Measurements from ENCODE around the gene TRANK1.
"Not testable (repeated sequence)": the region's sequence is repeated elsewhere in the genome, so short reads cannot be mapped to it uniquely, and the experiment has no call there.

Gene TRANK1

GRCh38 chr3:36956155-36956554, 11.3 kb upstream of the TRANK1 start:
- H3K27ac ChIP-seq (ENCODE audit: low read depth, low read length) = no peak overlapping the region
- H3K9ac ChIP-seq (ENCODE audit: low read length) = no peak overlapping the region
- H3K4me1 ChIP-seq (ENCODE audit: control insufficient read depth, insufficient read depth, low read length) = no peaks in the 10 kb centered on the region
- H3K27me3 ChIP-seq (ENCODE audit: control insufficient read depth, insufficient read depth, low read length) = no peaks in the 10 kb centered on the region
- H3K4me3 ChIP-seq (ENCODE audit: low read depth, low read length) = no peak overlapping the region
- no peaks in the 10 kb centered on the region for H3K9me3 ChIP-seq (ENCODE audit: control insufficient read depth, insufficient read depth, low read depth, low read length)
- H3K36me3 ChIP-seq (ENCODE audit: control insufficient read depth, insufficient read depth, low read length) = no peaks in the 10 kb centered on the region

- Histone ChIP-seq H3K9me3 (ENCODE audit: control insufficient read depth, insufficient read depth, low read depth, low read length) (0 out of 2 replicates have a peak, but pooled peaks cover under 1% of the 10 kb centered on the region), H3K4me3 (ENCODE audit: low read depth, low read length) (no peak overlapping the region), H3K4me1 (ENCODE audit: control insufficient read depth, insufficient read depth, low read length) (no peaks in the 10 kb centered on the region), H3K27me3 (ENCODE audit: control insufficient read depth, insufficient read depth, low read length) (no peaks in the 10 kb centered on the region), H3K36me3 (ENCODE audit: control insufficient read depth, insufficient read depth, low read length) (no peaks in the 10 kb centered on the region), H3K9ac (ENCODE audit: low read length) (no peak overlapping the region), H3K27ac (ENCODE audit: low read depth, low read length) (no peak overlapping the region)
These were observed 9.7 kb upstream of the TRANK1 start for GRCh38 chr3:36954452-36955134.

GRCh38 chr3:36947814-36948213, 3.0 kb upstream of the TRANK1 start:
- not testable (repeated sequence) for H3K9ac ChIP-seq (ENCODE audit: low read length); H3K4me3 ChIP-seq (ENCODE audit: low read depth, low read length); H3K4me1 ChIP-seq (ENCODE audit: control insufficient read depth, insufficient read depth, low read length); H3K27ac ChIP-seq (ENCODE audit: low read depth, low read length); H3K36me3 ChIP-seq (ENCODE audit: control insufficient read depth, insufficient read depth, low read length)
- peaks cover 13% of the 10 kb centered on the region; the same call in 1 of the 2 replicates for H3K9me3 ChIP-seq (ENCODE audit: control insufficient read depth, insufficient read depth, low read depth, low read length)
- H3K27me3 ChIP-seq (ENCODE audit: control insufficient read depth, insufficient read depth, low read length) = peaks cover 33% of the 10 kb centered on the region

GRCh38 chr3:36945333-36945980, 603 bp upstream of the TRANK1 start:
- H3K4me3 ChIP-seq (ENCODE audit: low read depth, low read length) = peak overlapping the region; percentile 67
- peaks cover 5% of the 10 kb centered on the region; the same call in 1 of the 2 replicates for H3K4me1 ChIP-seq (ENCODE audit: control insufficient read depth, insufficient read depth, low read length)
- H3K27me3 ChIP-seq (ENCODE audit: control insufficient read depth, insufficient read depth, low read length) = peaks cover 37% of the 10 kb centered on the region
- H3K9me3 ChIP-seq (ENCODE audit: control insufficient read depth, insufficient read depth, low read depth, low read length) = peaks cover 13% of the 10 kb centered on the region; the same call in 1 of the 2 replicates
- H3K27ac ChIP-seq (ENCODE audit: low read depth, low read length) = no peak overlapping the region
- H3K36me3 ChIP-seq (ENCODE audit: control insufficient read depth, insufficient read depth, low read length) = no peaks in the 10 kb centered on the region
- no peak overlapping the region for H3K9ac ChIP-seq (ENCODE audit: low read length)

- peaks cover 5% of the 10 kb centered on the region; the same call in 1 of the 2 replicates for H3K4me1 ChIP-seq (ENCODE audit: control insufficient read depth, insufficient read depth, low read length)
- peaks cover 8% of the 10 kb centered on the region; the same call in 1 of the 2 replicates for H3K9me3 ChIP-seq (ENCODE audit: control insufficient read depth, insufficient read depth, low read depth, low read length)
- peak overlapping the region; percentile 13 for H3K9ac ChIP-seq (ENCODE audit: low read length)
- H3K27me3 ChIP-seq (ENCODE audit: control insufficient read depth, insufficient read depth, low read length) = peaks cover 37% of the 10 kb centered on the region
- H3K36me3 ChIP-seq (ENCODE audit: control insufficient read depth, insufficient read depth, low read length) = no peaks in the 10 kb centered on the region
- no peak overlapping the region for H3K27ac ChIP-seq (ENCODE audit: low read depth, low read length)
- peak overlapping the region; percentile 67 for H3K4me3 ChIP-seq (ENCODE audit: low read depth, low read length)
These were observed 728 bp downstream of the TRANK1 start for GRCh38 chr3:36944012-36944640.

GRCh38 chr3:36943601-36944000, 1.3 kb downstream of the TRANK1 start:
- Histone ChIP-seq H3K9ac (ENCODE audit: low read length) (peak overlapping the region; percentile 13), H3K4me1 (ENCODE audit: control insufficient read depth, insufficient read depth, low read length) (peaks cover 5% of the 10 kb centered on the region; the same call in 1 of the 2 replicates), H3K36me3 (ENCODE audit: control insufficient read depth, insufficient read depth, low read length) (no peaks in the 10 kb centered on the region), H3K27me3 (ENCODE audit: control insufficient read depth, insufficient read depth, low read length) (peaks cover 37% of the 10 kb centered on the region), H3K9me3 (ENCODE audit: control insufficient read depth, insufficient read depth, low read depth, low read length) (peaks cover 8% of the 10 kb centered on the region; the same call in 1 of the 2 replicates), H3K4me3 (ENCODE audit: low read depth, low read length) (peak overlapping the region; percentile 67), H3K27ac (ENCODE audit: low read depth, low read length) (no peak overlapping the region)

GRCh38 chr3:36942638-36943248, 2.1 kb downstream of the TRANK1 start:
- Histone ChIP-seq H3K27me3 (ENCODE audit: control insufficient read depth, insufficient read depth, low read length) (peaks cover 37% of the 10 kb centered on the region), H3K36me3 (ENCODE audit: control insufficient read depth, insufficient read depth, low read length) (no peaks in the 10 kb centered on the region), H3K27ac (ENCODE audit: low read depth, low read length) (no peak overlapping the region), H3K9me3 (ENCODE audit: control insufficient read depth, insufficient read depth, low read depth, low read length) (peaks cover 3% of the 10 kb centered on the region; the same call in 1 of the 2 replicates), H3K4me3 (ENCODE audit: low read depth, low read length) (no peak overlapping the region), H3K4me1 (ENCODE audit: control insufficient read depth, insufficient read depth, low read length) (peaks cover 8% of the 10 kb centered on the region), H3K9ac (ENCODE audit: low read length) (no peak overlapping the region)

GRCh38 chr3:36941658-36942057, 3.2 kb downstream of the TRANK1 start:
- Histone ChIP-seq H3K27me3 (ENCODE audit: control insufficient read depth, insufficient read depth, low read length) (peaks cover 37% of the 10 kb centered on the region), H3K4me1 (ENCODE audit: control insufficient read depth, insufficient read depth, low read length) (peaks cover 11% of the 10 kb centered on the region), H3K9me3 (ENCODE audit: control insufficient read depth, insufficient read depth, low read depth, low read length) (peaks cover 3% of the 10 kb centered on the region; the same call in 1 of the 2 replicates), H3K9ac (ENCODE audit: low read length) (no peak overlapping the region), H3K4me3 (ENCODE audit: low read depth, low read length) (no peak overlapping the region), H3K36me3 (ENCODE audit: control insufficient read depth, insufficient read depth, low read length) (no peaks in the 10 kb centered on the region), H3K27ac (ENCODE audit: low read depth, low read length) (no peak overlapping the region)

GRCh38 chr3:36941162-36941561, 3.7 kb downstream of the TRANK1 start:
- peaks cover 11% of the 10 kb centered on the region for H3K4me1 ChIP-seq (ENCODE audit: control insufficient read depth, insufficient read depth, low read length)
- no peaks in the 10 kb centered on the region for H3K36me3 ChIP-seq (ENCODE audit: control insufficient read depth, insufficient read depth, low read length)
- no peak overlapping the region for H3K27ac ChIP-seq (ENCODE audit: low read depth, low read length)
- no peak overlapping the region for H3K4me3 ChIP-seq (ENCODE audit: low read depth, low read length)
- peaks cover 37% of the 10 kb centered on the region for H3K27me3 ChIP-seq (ENCODE audit: control insufficient read depth, insufficient read depth, low read length)
- H3K9ac ChIP-seq (ENCODE audit: low read length) = no peak overlapping the region
- peaks cover 3% of the 10 kb centered on the region; the same call in 1 of the 2 replicates for H3K9me3 ChIP-seq (ENCODE audit: control insufficient read depth, insufficient read depth, low read depth, low read length)

- H3K36me3 ChIP-seq (ENCODE audit: control insufficient read depth, insufficient read depth, low read length) = no peaks in the 10 kb centered on the region
- no peak overlapping the region for H3K4me3 ChIP-seq (ENCODE audit: low read depth, low read length)
- peaks cover 33% of the 10 kb centered on the region for H3K4me1 ChIP-seq (ENCODE audit: control insufficient read depth, insufficient read depth, low read length)
- no peaks in the 10 kb centered on the region for H3K9me3 ChIP-seq (ENCODE audit: control insufficient read depth, insufficient read depth, low read depth, low read length)
- no peak overlapping the region for H3K27ac ChIP-seq (ENCODE audit: low read depth, low read length)
- H3K27me3 ChIP-seq (ENCODE audit: control insufficient read depth, insufficient read depth, low read length) = peaks cover 3% of the 10 kb centered on the region; the same call in 1 of the 2 replicates
- no peak overlapping the region for H3K9ac ChIP-seq (ENCODE audit: low read length)
These were observed 7.4 kb downstream of the TRANK1 start for GRCh38 chr3:36937492-36937891.

Measured in HUES6 (cell line).